Mesendoderm (in vitro differentiated cells): ENCODE measurements around the gene SPTBN5.

Experiments
- DNase-seq: peaks from one replicate; pipeline ENCODE4 v3.0.0; 2013
- H2AK5ac ChIP-seq: 2 replicates; pipeline ENCODE4 v1.6.1; 2013; ENCODE audit warnings: low read length, inconsistent platforms
- H2BK120ac ChIP-seq: 2 replicates; pipeline ENCODE4 v1.6.1; 2013; ENCODE audit warnings: low read depth, mild to moderate bottlenecking, low read length, moderate library complexity, mixed read lengths
- H2BK15ac ChIP-seq: replicated peaks from 2 replicates; pipeline ENCODE4 v1.6.1; 2013; ENCODE audit warnings: low read depth, mild to moderate bottlenecking, moderate library complexity
- H2BK5ac ChIP-seq: 2 replicates; pipeline ENCODE4 v1.6.1; 2013; ENCODE audit warnings: low read length, inconsistent platforms
- H3K18ac ChIP-seq: 2 replicates; pipeline ENCODE4 v1.6.1; 2013; ENCODE audit warnings: mild to moderate bottlenecking, low read length, mixed read lengths
- H3K23ac ChIP-seq: one replicate; pipeline ENCODE4 v1.6.1; 2013; ENCODE audit warnings: low read length
- H3K27ac ChIP-seq: 2 replicates; pipeline ENCODE4 v1.5.1; 2013; ENCODE audit warnings: low read depth, mild to moderate bottlenecking, inconsistent platforms, low read length, moderate library complexity
- H3K27me3 ChIP-seq: 2 replicates; pipeline ENCODE4 v1.6.1; 2013; ENCODE audit warnings: low read length, control low read depth, mild to moderate bottlenecking, inconsistent platforms; ENCODE audit not compliant: insufficient read depth, poor library complexity
- H3K36me3 ChIP-seq: 2 replicates; pipeline ENCODE4 v1.6.1; 2013; ENCODE audit warnings: low read length, inconsistent platforms; ENCODE audit not compliant: control insufficient read depth, insufficient read depth
- H3K4ac ChIP-seq: one replicate; pipeline ENCODE4 v1.6.1; 2013; ENCODE audit warnings: low read depth, mild to moderate bottlenecking, low read length, moderate library complexity
- H3K4me1 ChIP-seq: 2 replicates; pipeline ENCODE4 v1.6.1; 2013; ENCODE audit warnings: low read depth, low read length, inconsistent platforms; ENCODE audit not compliant: control insufficient read depth
- H3K4me2 ChIP-seq: 2 replicates; pipeline ENCODE4 v1.6.1; 2013; ENCODE audit warnings: low read length
- H3K4me3 ChIP-seq: 2 replicates; pipeline ENCODE4 v1.5.1; 2013; ENCODE audit warnings: mild to moderate bottlenecking, low read length
- H3K56ac ChIP-seq: one replicate; pipeline ENCODE4 v1.6.1; 2013; ENCODE audit warnings: low read length
- H3K79me1 ChIP-seq: 2 replicates; pipeline ENCODE4 v1.6.1; 2013; ENCODE audit warnings: low read length, inconsistent platforms
- H3K79me2 ChIP-seq: 2 replicates; pipeline ENCODE4 v1.6.1; 2013; ENCODE audit warnings: mild to moderate bottlenecking, low read length; ENCODE audit not compliant: control insufficient read depth, insufficient read depth
- H3K9ac ChIP-seq: 2 replicates; pipeline ENCODE4 v1.6.1; 2013; ENCODE audit warnings: low read length, inconsistent platforms
- H4K5ac ChIP-seq: one replicate; pipeline ENCODE4 v1.6.1; 2013; ENCODE audit warnings: low read length
- H4K8ac ChIP-seq: one replicate; pipeline ENCODE4 v1.6.1; 2013; ENCODE audit warnings: low read depth, mild to moderate bottlenecking, control low read depth, low read length, moderate library complexity
- WGBS: extraction: QIAGEN DNeasy Blood & Tissue Kit; methylation state at CpG from one replicate; pipeline ENCODE4 v1.1.7; 2013; ENCODE audit warnings: low lambda C conversion rate, missing lambda C conversion rate; ENCODE audit not compliant: insufficient coverage; ENCODE audit errors: extremely low coverage; 5-methylcytosine and 5-hydroxymethylcytosine counted together

SPTBN5 gene

GRCh38 chr15:41842229-41842628 lies 51.6 kb downstream of the SPTBN5 start:
- Histone ChIP-seq H3K79me1 (no peaks in the 10 kb centered on the region), H3K18ac (no peak overlapping the region), H3K4me3 (no peak overlapping the region), H3K4ac (no peak overlapping the region), H3K36me3 (no peaks in the 10 kb centered on the region), H3K4me1 (no peaks in the 10 kb centered on the region), H2AK5ac (no peak overlapping the region), H3K79me2 (no peaks in the 10 kb centered on the region), H3K9ac (no peak overlapping the region), H3K27ac (no peak overlapping the region), H3K27me3 (no peaks in the 10 kb centered on the region), H2BK5ac (no peak overlapping the region), H3K4me2 (no peak overlapping the region), H3K23ac (no peak overlapping the region), H4K5ac (no peak overlapping the region), H4K8ac (no peak overlapping the region), H3K56ac (no peak overlapping the region), H2BK15ac (no peak overlapping the region), H2BK120ac (no peak overlapping the region)
- no peak for DNase-seq
- WGBS, result no CpG with 5 or more reads among the region's 12 CpGs

- DNase-seq, result no peak
- Histone ChIP-seq H3K79me1 (no peaks in the 10 kb centered on the region), H4K8ac (no peak overlapping the region), H3K4ac (no peak overlapping the region), H2BK15ac (no peak overlapping the region), H2BK120ac (no peak overlapping the region), H3K23ac (no peak overlapping the region), H3K27ac (no peak overlapping the region), H3K18ac (no peak overlapping the region), H3K56ac (no peak overlapping the region), H3K4me3 (no peak overlapping the region), H3K79me2 (no peaks in the 10 kb centered on the region), H3K4me2 (no peak overlapping the region), H2AK5ac (no peak overlapping the region), H2BK5ac (no peak overlapping the region), H3K9ac (no peak overlapping the region), H3K36me3 (no peaks in the 10 kb centered on the region), H3K27me3 (no peaks in the 10 kb centered on the region), H4K5ac (no peak overlapping the region), H3K4me1 (no peaks in the 10 kb centered on the region)
- WGBS, result no CpG with 5 or more reads among the region's 10 CpGs
Measured at GRCh38 chr15:41841131-41841530, 52.7 kb downstream of the SPTBN5 start.

- no peak overlapping the region for H3K18ac ChIP-seq
- H3K4me3 ChIP-seq, result no peak overlapping the region
- no peak overlapping the region for H2AK5ac ChIP-seq
- H3K4me2 ChIP-seq, result no peak overlapping the region
- H3K79me2 ChIP-seq, result no peaks in the 10 kb centered on the region
- no peaks in the 10 kb centered on the region for H3K27me3 ChIP-seq
- H3K9ac ChIP-seq, result no peak overlapping the region
- H2BK120ac ChIP-seq, result no peak overlapping the region
- no peak overlapping the region for H4K5ac ChIP-seq
- WGBS, result no CpG with 5 or more reads among the region's 15 CpGs
- no peak overlapping the region for H3K23ac ChIP-seq
- H3K79me1 ChIP-seq, result no peaks in the 10 kb centered on the region
- no peak overlapping the region for H2BK15ac ChIP-seq
- no peak overlapping the region for H3K27ac ChIP-seq
- H4K8ac ChIP-seq, result no peak overlapping the region
- no peak for DNase-seq
- no peak overlapping the region for H2BK5ac ChIP-seq
- no peak overlapping the region for H3K4ac ChIP-seq
- H3K56ac ChIP-seq, result no peak overlapping the region
- H3K4me1 ChIP-seq, result no peaks in the 10 kb centered on the region
- H3K36me3 ChIP-seq, result no peaks in the 10 kb centered on the region
Measured at GRCh38 chr15:41840673-41841072, 53.2 kb downstream of the SPTBN5 start.

- Histone ChIP-seq H3K4me1 (no peaks in the 10 kb centered on the region), H2BK120ac (no peak overlapping the region), H3K36me3 (no peaks in the 10 kb centered on the region), H3K4ac (no peak overlapping the region), H4K5ac (no peak overlapping the region), H3K79me1 (no peaks in the 10 kb centered on the region), H3K9ac (no peak overlapping the region), H2AK5ac (no peak overlapping the region), H3K56ac (no peak overlapping the region), H2BK15ac (no peak overlapping the region), H4K8ac (no peak overlapping the region), H3K23ac (no peak overlapping the region), H3K4me2 (no peak overlapping the region), H3K4me3 (no peak overlapping the region), H3K79me2 (no peaks in the 10 kb centered on the region), H2BK5ac (no peak overlapping the region), H3K27ac (no peak overlapping the region), H3K18ac (no peak overlapping the region), H3K27me3 (no peaks in the 10 kb centered on the region)
- DNase-seq, result no peak
- no CpG with 5 or more reads among the region's 16 CpGs for WGBS
Measured at GRCh38 chr15:41839781-41840491, 53.9 kb downstream of the SPTBN5 start.

- no peak within 1 kb of the TSS for H3K56ac ChIP-seq
- no peak within 1 kb of the TSS for H4K5ac ChIP-seq
- H3K4me3 ChIP-seq, result no peak within 1 kb of the TSS
- H3K4ac ChIP-seq, result no peak within 1 kb of the TSS
- H3K79me1 ChIP-seq, result no peaks in the 10 kb centered on the region
- no peaks in the 10 kb centered on the region for H3K27me3 ChIP-seq
- no peak within 1 kb of the TSS for H2BK15ac ChIP-seq
- no peak within 1 kb of the TSS for H3K4me2 ChIP-seq
- no peaks in the 10 kb centered on the region for H3K36me3 ChIP-seq
- H3K4me1 ChIP-seq, result no peaks in the 10 kb centered on the region
- no peak within 1 kb of the TSS for H4K8ac ChIP-seq
- no peak within 1 kb of the TSS for H3K23ac ChIP-seq
- H3K27ac ChIP-seq, result no peak within 1 kb of the TSS
- WGBS, result no CpG with 5 or more reads among the region's 6 CpGs
- DNase-seq, result no peak
- H3K79me2 ChIP-seq, result no peaks in the 10 kb centered on the region
- no peak within 1 kb of the TSS for H3K18ac ChIP-seq
- no peak within 1 kb of the TSS for H3K9ac ChIP-seq
- H2BK120ac ChIP-seq, result no peak within 1 kb of the TSS
- no peak within 1 kb of the TSS for H2AK5ac ChIP-seq
- no peak within 1 kb of the TSS for H2BK5ac ChIP-seq
Measured at GRCh38 chr15:41838400-41838897, 55.4 kb downstream of the SPTBN5 start, which contains the start of gene PLA2G4B. TSS of gene PLA2G4B (plus strand) at chr15:41838847. CDS start at chr15:41838914, 67 bp downstream.
